NCI-H2227 treated with DMSO at 0.1 percent for 48 hours (cell line): ENCODE data around the gene OSMR.

Source experiments
- DNase-seq: peaks from one replicate; lab custom pipeline; 2025; lab: John Stamatoyannopoulos, UW

OSMR gene

GRCh38 chr5:38926121-38926520 is 80.3 kb downstream of the OSMR start:
- DNase-seq: no peak

- no peak for DNase-seq
Observed at GRCh38 chr5:38927470-38927869, 81.7 kb downstream of the OSMR start.

- DNase-seq: no peak
Observed at GRCh38 chr5:38929838-38930237, 84.0 kb downstream of the OSMR start.

DNA sequence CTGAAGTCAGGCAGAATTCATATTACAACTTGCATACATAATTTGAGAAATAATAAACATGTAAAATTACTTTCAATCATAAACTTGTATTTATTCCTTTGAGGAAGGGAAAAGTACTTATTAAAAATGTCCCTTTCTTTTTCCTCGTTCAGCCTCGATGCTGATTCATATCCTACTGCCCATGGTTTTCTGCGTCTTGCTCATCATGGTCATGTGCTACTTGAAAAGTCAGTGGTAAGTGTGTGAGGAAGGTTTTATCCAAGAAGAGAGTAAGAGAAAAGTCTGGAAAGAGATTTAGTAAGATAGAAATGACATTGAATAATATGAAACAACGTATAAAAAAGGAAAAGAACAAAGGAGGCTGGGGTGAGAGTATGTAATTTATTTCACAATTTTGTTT is 85.9 kb downstream of the OSMR start:
- DNase-seq: no peak

DNA sequence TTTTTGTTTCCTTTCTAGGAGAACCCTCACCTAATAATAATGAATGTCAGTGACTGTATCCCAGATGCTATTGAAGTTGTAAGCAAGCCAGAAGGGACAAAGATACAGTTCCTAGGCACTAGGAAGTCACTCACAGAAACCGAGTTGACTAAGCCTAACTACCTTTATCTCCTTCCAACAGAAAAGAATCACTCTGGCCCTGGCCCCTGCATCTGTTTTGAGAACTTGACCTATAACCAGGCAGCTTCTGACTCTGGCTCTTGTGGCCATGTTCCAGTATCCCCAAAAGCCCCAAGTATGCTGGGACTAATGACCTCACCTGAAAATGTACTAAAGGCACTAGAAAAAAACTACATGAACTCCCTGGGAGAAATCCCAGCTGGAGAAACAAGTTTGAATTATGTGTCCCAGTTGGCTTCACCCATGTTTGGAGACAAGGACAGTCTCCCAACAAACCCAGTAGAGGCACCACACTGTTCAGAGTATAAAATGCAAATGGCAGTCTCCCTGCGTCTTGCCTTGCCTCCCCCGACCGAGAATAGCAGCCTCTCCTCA is 87.1 kb downstream of the OSMR start:
- DNase-seq: no peak

DNA sequence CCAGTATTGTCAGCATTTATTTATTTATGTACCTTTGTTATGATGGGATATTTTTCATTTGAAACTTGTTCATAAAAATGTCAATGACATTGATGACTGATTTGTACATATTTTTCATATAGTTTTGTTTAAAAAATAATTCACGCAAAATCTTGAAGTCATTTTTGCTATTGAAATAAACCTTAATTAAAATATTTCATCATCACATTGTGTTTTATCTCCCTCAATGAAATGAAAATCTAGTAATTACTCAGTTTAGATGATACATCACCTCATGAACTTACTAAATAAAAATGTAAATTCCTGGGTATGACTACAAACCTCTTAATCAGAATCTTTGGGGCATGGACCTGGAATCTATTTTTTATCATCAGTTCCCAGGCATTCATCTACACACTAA is 89.6 kb downstream of the OSMR start:
- no peak for DNase-seq

- no peak for DNase-seq
Observed at GRCh38 chr5:38936269-38936668, 90.5 kb downstream of the OSMR start.

DNA sequence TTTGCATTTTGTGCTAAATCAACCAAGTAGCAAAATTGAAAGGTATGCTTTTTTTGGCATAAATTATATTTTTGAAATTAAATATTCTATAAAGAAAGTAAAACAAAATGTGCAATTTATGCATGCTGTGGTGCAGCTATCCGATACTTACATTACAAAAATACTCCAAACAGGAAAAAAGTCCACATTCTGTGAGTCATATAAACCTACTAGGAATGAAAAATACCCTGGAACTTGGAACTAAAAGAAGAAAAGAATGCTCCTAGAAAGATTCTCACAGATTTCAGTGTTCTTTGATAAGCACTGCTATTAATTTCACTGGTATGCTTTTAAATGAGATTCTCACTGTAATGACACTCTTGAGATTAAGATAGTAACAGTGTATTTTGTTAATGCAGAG is 92.6 kb downstream of the OSMR start:
- no peak for DNase-seq

DNA sequence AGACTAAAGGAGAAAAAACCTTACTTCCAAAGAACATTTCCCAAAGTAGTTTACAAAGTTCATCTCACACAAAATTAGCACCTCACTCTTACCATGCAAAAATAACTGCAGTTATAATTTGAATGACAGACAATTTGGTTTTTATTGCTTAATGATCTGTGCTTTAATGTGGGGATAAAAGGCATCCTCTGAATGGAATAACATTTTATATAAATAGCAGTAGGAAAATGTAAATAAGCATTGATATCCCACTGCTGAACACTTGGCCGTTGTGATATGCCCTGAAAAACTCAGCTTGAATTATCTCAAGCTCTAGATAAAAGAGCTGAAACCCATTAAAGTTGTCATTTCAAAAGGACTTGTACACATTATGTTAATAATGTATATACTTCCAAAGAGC is 93.2 kb downstream of the OSMR start:
- no peak for DNase-seq

DNA sequence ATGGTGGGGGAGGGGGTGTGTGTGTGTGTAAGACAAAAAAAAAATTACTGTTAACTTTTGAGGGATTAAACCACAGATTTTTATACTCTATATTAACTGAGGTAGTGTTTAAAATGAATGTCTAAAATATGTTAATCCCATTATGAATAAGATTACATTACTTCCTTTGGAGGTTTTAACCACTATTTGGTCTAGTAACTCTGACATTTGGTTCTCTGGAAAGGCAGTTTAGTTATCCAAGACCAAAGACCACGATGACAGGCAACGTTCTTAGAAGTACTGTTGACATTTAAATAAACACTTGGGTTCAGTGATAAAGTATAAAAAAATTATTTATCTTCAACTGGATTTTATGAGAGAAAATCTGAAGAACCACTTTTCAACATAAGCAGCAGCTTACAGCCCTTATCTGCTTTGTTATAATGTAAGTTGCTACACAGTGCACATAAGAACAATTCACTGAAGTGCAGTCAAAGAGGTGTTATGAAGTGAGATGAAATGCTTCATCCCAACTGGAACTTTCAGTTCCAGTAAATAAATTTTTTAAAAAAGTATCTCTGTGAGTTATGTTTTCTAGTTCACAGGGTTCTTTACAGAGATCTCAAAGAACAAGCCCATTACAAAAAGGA is 94.5 kb downstream of the OSMR start:
- DNase-seq: no peak

DNA sequence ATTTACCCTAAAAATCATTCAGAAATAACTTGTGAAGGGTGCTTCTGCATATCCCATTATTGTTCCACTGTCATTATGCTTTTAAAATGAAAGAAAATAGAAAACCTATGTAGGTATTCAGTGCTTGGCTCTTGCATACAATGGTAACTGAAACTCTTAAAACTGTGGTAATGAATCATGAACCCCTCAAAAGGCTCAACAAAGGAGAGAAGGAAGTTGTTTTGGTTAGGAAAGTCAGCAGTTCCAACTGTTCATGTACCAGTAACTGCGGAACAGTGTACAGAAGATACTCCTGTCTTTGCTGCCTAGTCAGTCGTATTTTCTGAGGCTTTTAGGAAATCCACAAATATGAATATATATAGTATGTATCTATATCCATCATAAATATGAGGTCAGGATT is 96.1 kb downstream of the OSMR start:
- no peak for DNase-seq

DNA sequence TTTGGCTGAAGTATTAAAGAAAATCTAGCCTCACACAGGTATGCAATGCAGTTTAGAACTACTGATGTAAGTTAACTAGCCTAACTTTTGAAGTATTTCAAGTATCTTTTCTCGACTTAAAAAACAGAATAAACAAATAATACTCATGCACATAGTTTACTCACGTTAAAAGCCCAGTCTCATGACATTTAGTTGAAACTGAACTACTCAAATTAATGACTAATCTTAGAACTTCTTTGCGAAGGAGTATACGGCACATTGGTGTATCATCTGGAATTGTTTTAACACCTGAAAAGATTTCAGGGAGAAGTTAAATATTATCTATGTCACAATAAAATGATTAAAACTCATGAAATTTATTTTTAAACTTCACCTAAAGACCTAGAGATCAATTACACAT is 98.5 kb downstream of the OSMR start:
- DNase-seq: no peak

GRCh38 chr5:38948501-38948900 is 102.7 kb downstream of the OSMR start:
- DNase-seq: no peak

DNA sequence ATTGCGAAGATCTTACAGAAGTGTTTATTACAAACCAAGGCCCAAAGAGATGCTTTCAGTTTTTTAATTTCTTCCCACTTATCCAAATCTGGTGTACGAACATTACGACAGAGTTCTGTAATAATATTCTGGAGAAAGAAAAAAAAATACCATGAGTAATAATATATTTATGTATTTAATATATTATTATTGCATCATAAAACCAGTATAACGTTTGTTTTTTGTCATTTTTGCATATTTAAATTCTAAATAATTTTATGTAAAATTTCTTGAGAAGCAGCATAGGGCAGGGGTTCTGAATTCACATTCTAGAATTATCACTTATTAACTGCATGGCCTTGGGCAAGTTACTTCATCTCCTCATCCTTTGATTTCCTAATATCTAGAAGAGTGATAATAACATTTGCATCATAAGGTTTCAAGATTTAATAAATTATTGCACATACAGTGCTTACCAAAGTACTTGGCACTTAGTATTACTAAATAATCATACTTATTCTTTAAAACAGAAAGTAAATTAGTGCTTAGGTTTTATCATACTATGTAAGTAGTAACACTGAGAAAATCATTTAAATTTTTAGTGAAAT is 107.7 kb downstream of the OSMR start:
- DNase-seq: no peak

GRCh38 chr5:38961691-38962090 is 115.9 kb downstream of the OSMR start:
- DNase-seq: no peak

- no peak for DNase-seq
Observed at GRCh38 chr5:38968665-38969064, 122.9 kb downstream of the OSMR start.

- DNase-seq: no peak
Observed at GRCh38 chr5:38978036-38978435, 132.2 kb downstream of the OSMR start.

DNA sequence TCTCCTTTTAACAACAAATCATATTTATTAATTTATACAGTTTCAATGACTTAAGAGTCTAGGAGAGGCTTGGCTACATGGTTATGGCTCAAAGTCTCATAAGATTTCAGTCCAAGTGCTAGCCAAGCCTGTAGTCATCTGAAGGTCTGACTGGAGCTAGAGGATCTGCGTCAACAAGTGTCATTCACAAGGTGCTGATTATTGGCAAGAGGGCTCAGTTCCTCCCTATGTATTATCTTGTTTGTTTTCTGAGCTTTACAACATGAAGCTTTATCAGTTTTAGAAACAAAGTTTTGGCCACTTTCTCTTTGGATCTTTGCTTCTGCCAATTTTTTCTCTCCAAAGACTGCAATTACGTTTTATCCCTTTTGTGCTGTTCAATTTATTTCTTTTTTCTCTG is 133.7 kb downstream of the OSMR start:
- DNase-seq: no peak
